ENCODE data around the gene ORC4.
"Not testable (repeated sequence)": the region's sequence is repeated elsewhere in the genome, so short reads cannot be mapped to it uniquely, and the experiment has no call there.

ORC4 gene

GRCh38 chr2:148013876-148014275 is 6.7 kb downstream of the ORC4 start:
- no peak for DNase-seq

GRCh38 chr2:148008411-148008810 is 12.1 kb downstream of the ORC4 start:
- not testable (repeated sequence) for DNase-seq

GRCh38 chr2:148007219-148007900 is 13.2 kb downstream of the ORC4 start:
- no peak for DNase-seq

GRCh38 chr2:148006249-148007007 is 14.1 kb downstream of the ORC4 start:
- no peak for DNase-seq

- not testable (repeated sequence) for DNase-seq
Measured at GRCh38 chr2:148002420-148002819, 18.1 kb downstream of the ORC4 start.

- no peak for DNase-seq
Measured at GRCh38 chr2:148000095-148000494, 20.4 kb downstream of the ORC4 start.

GRCh38 chr2:147999126-147999525 is 21.4 kb downstream of the ORC4 start:
- DNase-seq: no peak

- DNase-seq: no peak
Measured at GRCh38 chr2:147998203-147998602, 22.3 kb downstream of the ORC4 start.

GRCh38 chr2:147996828-147997227 is 23.7 kb downstream of the ORC4 start:
- DNase-seq: no peak

GRCh38 chr2:147994965-147995364 is 25.6 kb downstream of the ORC4 start:
- DNase-seq: not testable (repeated sequence)

GRCh38 chr2:147989809-147990403 is 30.6 kb downstream of the ORC4 start:
- DNase-seq: no peak

GRCh38 chr2:147989102-147989501 is 31.4 kb downstream of the ORC4 start:
- DNase-seq: no peak

- DNase-seq: no peak
Measured at GRCh38 chr2:147980940-147981528, 39.5 kb downstream of the ORC4 start.

- no peak for DNase-seq
Measured at GRCh38 chr2:147977679-147978078, 42.9 kb downstream of the ORC4 start.

- DNase-seq: no peak
Measured at GRCh38 chr2:147976102-147976501, 44.4 kb downstream of the ORC4 start.

- DNase-seq: no peak
Measured at GRCh38 chr2:147968571-147968970, 52.0 kb downstream of the ORC4 start.

- DNase-seq: no peak
Measured at GRCh38 chr2:147952118-147952517, 68.4 kb downstream of the ORC4 start.

GRCh38 chr2:147945660-147946059 is 74.9 kb downstream of the ORC4 start:
- DNase-seq: no peak

- DNase-seq: no peak
Measured at GRCh38 chr2:147939313-147939712, 81.2 kb downstream of the ORC4 start.

GRCh38 chr2:147937744-147938349 is 82.7 kb downstream of the ORC4 start:
- no peak for DNase-seq

GRCh38 chr2:147934881-147935620 is 85.5 kb downstream of the ORC4 start:
- no peak for DNase-seq

- DNase-seq: no peak
Measured at GRCh38 chr2:147933931-147934330, 86.6 kb downstream of the ORC4 start.

Data from right forelimb (tissue), 1 donor.